Activated T-cell treated with anti-CD3 and anti-CD28 coated beads for 1 hour (primary cell): Measurements from ENCODE around the gene PKD1L1.
"Not testable (repeated sequence)": the region's sequence is repeated elsewhere in the genome, so short reads cannot be mapped to it uniquely, and the experiment has no call there.

Experiments
- DNase-seq: peaks from one replicate; pipeline ENCODE4 v3.0.0-alpha.2; 2020; ENCODE audit warnings: low read depth

Gene PKD1L1

DNA sequence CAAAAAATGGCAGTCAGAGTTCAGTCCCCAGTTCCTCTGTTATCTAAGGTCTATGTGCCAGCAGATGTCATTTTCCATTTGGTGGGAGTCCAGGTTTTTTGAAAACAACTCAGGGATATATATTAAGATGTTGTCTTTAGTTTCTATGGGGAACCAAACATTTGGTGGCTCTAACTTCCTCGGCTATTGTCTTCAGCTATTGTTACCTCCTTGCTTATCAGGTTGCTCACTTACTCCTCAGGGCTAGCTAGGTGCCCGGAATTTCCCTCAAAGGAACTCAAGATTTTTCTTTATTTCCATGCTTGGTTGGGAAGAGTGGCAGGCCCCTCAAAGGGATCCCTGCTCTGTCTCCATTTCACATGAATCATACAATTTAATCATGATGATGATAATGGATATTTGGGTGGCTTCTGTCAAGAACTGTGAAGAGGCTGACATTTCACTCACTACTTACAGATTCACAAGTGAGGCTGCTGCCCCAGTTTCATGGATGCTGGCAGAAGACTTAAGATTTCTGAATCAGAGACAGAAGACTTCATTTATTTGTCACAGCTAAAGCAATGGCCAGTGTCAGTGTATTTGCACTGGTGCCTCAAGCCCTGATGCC lies 182.8 kb downstream of the PKD1L1 start:
- no peak for DNase-seq

DNA sequence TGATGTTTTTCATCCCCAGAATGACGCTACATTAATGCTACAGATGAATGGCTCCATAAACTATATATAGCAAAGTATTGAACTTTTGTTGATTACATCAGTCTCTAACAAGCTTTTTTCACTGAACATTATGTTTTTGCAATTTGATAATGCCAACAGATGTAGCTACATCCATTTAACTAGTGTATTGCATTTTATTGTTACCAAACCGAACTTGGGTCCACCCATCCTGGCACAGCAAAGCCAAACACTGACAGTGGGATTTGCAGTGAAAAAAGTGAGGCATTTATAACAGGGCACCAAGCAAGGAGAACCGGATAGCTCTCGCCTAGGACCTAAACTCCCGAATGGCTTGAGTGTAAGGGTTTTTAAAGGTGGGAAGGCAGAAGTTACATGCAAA lies 183.5 kb downstream of the PKD1L1 start:
- no peak for DNase-seq

GRCh38 chr7:47763063-47763974 lies 184.9 kb downstream of the PKD1L1 start:
- no peak for DNase-seq

DNA sequence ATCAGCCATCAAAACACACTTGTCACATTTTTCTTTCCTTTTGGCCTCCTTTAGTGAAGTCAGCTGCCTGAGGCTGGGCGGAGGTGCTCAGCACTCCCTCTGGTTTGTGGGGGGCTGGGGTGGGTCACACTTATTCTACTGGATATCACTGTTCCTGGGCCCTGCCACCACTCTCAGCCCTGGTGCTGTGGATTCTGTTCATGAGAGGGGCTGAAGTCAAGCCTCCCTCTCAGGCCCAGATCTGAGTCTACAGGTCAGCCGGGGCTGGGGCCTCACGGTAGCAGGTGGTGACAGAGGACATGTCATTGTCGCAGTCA lies 185.6 kb downstream of the PKD1L1 start:
- no peak for DNase-seq

DNA sequence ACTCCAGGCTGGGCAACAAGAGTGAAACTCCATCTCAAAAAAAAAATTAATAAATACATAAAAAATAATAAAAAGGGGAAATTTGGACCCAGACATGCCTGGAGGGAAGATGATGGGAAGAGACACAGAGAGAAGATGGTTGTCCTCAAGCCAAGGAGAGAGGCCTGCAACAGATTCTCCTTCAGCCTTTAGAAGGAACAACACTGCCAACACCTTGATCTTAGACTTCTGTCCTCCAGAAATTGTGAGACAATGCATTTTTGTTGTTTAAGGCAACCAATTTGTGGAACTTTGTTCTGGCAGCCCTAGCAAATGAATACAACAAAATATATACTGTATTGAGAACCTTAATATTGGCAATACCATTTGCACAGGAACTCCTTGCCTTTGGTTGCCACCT lies 186.1 kb downstream of the PKD1L1 start:
- no peak for DNase-seq

- DNase-seq: no peak
Measured at GRCh38 chr7:47759056-47759706, 189.1 kb downstream of the PKD1L1 start.

DNA sequence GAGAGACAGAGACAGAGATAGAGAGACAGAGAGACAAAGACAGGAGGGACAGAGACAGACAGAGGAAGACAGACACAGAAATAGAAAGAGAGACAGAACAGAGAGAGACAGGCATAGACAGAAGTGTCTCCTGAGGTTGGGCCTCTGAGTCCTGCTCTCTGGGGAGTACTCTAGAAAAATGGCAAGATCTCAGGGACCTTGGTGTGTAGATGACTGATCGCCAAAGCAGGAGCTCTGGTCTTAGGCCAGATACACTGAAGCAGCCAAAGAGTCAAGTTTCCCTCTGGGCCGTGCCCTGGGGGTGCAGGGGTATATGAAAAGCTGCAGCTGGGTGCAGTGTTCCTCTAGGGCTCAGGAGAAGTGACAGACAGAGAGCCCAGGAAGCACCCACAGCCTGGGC lies 189.7 kb downstream of the PKD1L1 start:
- DNase-seq: no peak

DNA sequence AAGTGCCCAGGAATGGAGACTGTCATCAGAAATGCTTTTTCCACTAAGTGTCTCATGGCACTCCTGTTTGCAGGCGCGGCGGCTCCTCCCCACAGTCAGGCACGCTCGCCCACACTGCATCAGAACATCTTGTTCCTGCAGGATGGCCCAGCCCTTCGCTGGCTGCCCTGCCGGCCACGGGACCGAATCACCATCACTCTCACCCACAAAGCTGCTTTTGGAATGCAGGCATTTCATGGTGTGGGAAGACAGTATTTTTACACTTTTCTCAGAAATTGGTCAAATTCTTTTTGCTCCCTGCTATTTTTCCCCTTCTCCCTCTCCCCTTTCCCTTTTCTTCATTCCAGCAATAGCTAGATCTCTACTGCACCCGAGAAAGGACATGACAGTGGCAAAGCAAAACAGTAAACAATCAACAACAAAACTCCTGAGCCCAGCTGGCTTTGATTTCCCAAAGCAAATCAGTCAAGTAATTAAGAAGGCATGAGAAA lies 190.3 kb downstream of the PKD1L1 start:
- DNase-seq: no peak

- no peak for DNase-seq
Measured at GRCh38 chr7:47756636-47757035, 191.6 kb downstream of the PKD1L1 start.

GRCh38 chr7:47755248-47755647 lies 193.0 kb downstream of the PKD1L1 start:
- DNase-seq: no peak

GRCh38 chr7:47751724-47752123 lies 196.5 kb downstream of the PKD1L1 start:
- not testable (repeated sequence) for DNase-seq

- DNase-seq: no peak
Measured at GRCh38 chr7:47751043-47751442, 197.2 kb downstream of the PKD1L1 start.

DNA sequence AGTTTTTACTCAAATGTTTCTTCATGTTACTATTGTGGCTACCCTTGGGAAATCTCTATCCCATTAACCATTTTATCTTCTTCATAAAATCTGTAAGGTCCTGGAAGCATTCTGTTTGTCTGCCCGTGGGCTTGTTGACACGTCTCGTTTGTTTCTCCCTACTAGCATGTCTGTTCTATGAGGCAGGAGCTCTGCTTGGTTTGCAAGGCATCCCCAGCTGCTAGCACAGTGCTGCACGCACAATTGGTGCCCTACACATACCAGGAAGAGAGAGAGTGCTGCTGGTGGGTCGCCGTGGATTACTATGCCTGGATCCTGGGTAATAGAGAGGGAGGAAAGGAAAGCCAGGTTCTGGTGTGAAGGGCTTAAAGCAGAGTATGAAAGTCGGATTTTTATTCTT lies 200.2 kb downstream of the PKD1L1 start:
- no peak for DNase-seq

DNA sequence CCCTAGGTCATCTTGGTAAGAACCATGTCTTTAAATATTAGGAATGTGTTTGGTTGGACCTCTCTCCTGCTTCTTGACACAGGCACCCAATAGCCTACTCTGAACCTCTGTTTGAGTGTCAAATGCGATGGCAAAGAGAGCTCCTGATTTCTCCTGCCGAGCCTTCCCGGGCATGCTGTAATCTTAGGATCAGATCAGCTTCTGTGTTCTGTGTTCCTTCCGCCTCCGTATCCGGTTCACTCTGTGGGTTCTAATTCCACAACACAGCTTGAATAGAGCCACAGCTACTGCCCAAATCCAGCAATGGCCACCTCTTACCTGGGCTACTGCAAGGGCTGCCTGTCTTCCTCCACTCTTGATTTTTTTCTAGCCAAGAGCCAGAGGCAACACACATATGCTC lies 201.1 kb downstream of the PKD1L1 start:
- no peak for DNase-seq

DNA sequence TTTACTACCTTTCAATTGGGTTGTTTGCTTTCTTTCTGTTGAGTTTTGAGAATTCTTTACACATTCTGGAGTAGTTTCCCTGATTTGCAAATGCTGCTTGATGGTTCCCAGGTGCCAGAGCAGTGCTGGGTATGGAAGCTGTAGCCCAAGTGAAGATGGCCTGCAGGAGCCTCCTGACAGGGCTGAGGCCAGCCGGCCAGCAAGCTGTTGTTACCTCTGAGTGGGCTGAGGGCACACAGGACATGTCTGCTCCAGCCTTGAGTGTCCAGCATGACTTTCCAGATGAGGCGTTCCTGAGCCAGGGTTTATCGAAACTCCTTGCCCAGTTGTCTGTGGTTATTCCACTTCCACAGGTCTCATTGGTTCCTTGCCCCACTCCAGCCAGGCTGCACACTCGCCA lies 201.8 kb downstream of the PKD1L1 start:
- DNase-seq: no peak

DNA sequence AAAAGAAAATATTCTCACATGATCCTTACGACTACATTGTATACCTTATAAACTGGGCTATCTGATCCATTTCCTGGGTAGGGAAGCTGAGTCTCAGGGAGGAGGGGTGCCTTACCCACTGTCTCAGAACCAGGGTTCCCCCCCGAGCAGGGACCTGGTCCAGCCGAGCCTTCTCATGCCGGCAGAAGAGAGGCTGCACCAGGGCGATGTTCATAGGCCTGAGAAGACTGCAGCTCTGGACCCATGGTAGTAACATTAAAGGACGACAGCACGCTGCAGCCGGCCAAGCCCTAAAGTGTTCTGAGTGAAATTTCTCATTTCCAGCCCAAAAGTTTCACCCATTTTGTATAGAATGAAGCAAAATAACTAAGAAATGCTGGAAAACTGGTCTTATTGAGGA lies 203.4 kb downstream of the PKD1L1 start:
- DNase-seq: no peak

DNA sequence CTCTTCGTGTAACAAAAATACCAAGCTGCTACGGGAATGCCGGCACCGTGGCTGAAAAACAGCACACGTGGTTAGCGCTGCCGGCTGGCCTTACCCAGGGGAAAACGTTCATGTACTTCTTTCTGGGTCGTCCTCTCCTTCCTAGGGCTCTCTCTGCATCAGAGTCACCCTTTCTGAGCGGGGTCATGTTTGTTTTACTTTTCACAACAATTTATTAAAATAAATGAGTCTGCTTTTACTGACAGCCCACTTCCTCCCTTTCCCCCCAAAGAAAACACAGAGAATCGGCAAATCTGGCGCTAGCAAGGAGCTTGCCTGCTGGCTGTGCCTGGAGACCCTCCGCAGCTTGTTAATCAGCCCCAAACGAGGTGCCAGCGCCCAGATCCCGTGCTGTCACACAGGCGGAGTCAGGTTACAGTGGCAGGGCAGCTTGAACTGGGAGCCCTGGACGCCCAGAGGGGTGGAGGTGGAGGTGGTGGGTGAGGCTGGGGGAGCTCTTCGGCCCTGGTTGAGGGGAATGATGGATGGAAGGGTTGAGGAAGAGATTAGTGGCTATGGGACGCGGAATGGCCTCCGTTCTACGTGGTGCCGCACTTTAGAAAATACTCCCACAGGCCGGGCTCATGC lies 204.2 kb downstream of the PKD1L1 start:
- no peak for DNase-seq

DNA sequence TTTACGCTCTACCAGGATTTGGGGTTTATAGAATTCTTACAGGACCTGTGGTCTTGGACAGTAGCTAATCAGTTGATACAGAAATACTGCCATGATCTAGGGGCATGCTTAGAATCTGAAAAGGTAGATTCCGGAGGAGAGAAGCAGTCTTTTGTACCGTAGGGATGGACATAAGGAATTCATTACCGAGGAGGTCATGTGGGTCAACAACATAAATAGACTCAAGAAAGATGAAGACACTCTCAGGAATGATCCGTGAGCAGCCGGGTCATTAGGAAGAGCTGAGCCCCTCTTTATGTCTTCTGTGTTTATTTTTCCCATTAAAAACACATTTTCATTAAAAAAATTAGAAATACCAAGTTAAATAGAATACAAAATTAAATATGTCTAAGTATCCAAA lies 206.3 kb downstream of the PKD1L1 start:
- no peak for DNase-seq

DNA sequence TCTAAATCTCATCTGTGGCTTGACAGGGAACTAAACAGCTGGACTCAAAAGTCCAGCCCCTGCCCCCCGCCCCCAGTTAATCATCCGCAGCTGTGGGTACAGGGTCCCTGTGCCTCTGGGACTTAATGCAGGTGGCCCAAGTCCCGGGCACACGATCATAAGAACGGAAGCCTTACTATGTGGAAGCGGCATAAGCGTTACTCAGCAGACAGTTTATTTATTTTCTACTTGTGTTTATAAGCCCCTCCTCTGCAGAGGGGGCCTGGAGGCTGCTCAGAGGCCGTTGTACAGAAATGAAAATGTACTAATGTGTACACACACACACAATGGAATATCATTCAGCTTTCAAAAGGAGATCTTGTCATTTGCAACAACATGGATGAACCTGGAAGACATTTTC lies 208.4 kb downstream of the PKD1L1 start:
- DNase-seq: no peak

GRCh38 chr7:47739301-47739875 lies 208.9 kb downstream of the PKD1L1 start:
- DNase-seq: no peak

GRCh38 chr7:47738563-47739166 lies 209.6 kb downstream of the PKD1L1 start:
- DNase-seq: no peak

DNA sequence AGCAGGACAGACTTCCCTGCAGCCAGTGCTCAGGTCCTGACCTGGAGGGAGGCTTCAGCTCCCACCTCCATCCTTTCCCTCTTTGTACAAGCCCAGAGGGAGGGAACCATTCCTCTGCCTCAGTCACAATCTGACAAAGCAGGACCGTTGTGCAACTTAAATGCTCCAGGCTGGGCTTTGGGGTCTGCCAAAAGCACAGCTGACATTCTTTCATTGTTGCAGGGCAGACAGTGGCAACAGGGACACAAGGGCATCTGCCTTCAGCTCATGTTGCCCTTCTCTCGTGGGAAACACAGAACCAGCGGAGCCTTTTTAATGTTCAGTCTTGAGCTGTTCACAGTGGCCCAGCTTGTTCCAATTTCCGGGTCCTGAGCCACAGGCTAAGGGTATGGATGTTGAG lies 210.7 kb downstream of the PKD1L1 start:
- DNase-seq: no peak
